Activated CD4-positive, alpha-beta memory T cell treated with anti-CD3 and anti-CD28 coated beads for 36 hours (primary cell): ENCODE measurements around the gene SELENOT. TPM values are rescaled to one million over a fixed set of nuclear protein-coding genes. Genes with fewer than 3 reads are reported as not detected.
"Not testable (repeated sequence)": the region's sequence is repeated elsewhere in the genome, so short reads cannot be mapped to it uniquely, and the experiment has no call there.

Experiments
- CTCF ChIA-PET: fragments of 350-600 bp; sonication (Branson Sonifier 250); formaldehyde crosslinking; loops from one replicate; lab custom pipeline; 2021; ENCODE audit warnings: antibody characterized with exemption, inconsistent platforms; lab: Charles Lee
- POLR2A ChIA-PET: fragments of 350-600 bp; sonication (Branson Sonifier 250); formaldehyde crosslinking; loops from one replicate; lab custom pipeline; 2021; ENCODE audit warnings: antibody characterized with exemption; lab: Charles Lee
- DNase-seq: peaks from one replicate; pipeline ENCODE4 v3.0.0-alpha.2; 2020
- H3K27ac Mint-ChIP-seq: one replicate; pipeline ENCODE4 v1.8.0; 2021; ENCODE audit warnings: mixed read lengths
- H3K27me3 Mint-ChIP-seq: one replicate; pipeline ENCODE4 v1.8.0; 2021; ENCODE audit warnings: mixed read lengths
- H3K36me3 Mint-ChIP-seq: one replicate; pipeline ENCODE4 v1.8.0; 2021; ENCODE audit warnings: mixed read lengths
- H3K4me1 Mint-ChIP-seq: one replicate; pipeline ENCODE4 v1.8.0; 2021; ENCODE audit warnings: low read depth, mixed read lengths
- H3K4me3 Mint-ChIP-seq: one replicate; pipeline ENCODE4 v1.8.0; 2021; ENCODE audit warnings: mild to moderate bottlenecking, mixed read lengths
- H3K9me3 Mint-ChIP-seq: one replicate; pipeline ENCODE4 v1.8.0; 2021; ENCODE audit warnings: mixed read lengths
- intact Hi-C: fragments of 100-400 bp; cut with micrococcal nuclease; formaldehyde crosslinking; loops from one replicate; pipeline ENCODE4 v1.15.1; 2023
- total RNA-seq, 2 experiments: library from RNA; stranded (reverse); gene quantifications; one replicate each; pipeline ENCODE4 v1.2.3, GENCODE V29; 2021

SELENOT gene
- total RNA-seq, 2 experiments from 2014 or later, result 105 to 111 TPM

DNA sequence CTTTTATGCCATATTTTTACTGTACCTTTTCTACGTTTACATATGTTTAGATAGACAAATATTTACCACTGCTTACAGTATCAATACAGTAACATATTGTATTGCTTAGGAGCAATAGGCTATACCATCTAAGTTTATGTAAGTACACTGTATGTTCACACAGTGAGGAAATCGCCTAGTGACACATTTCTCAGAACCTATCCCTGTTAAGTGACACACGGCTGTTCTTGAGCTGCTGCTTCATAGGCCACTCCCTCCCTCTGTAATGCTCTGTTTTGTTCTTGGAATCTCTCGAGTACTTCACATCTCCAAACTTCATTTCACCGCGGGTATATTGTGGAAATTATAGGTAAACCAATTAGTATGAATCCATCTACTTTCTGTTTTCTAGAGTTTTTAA, 13.4 kb upstream of the SELENOT start:
- POLR2A ChIA-PET, result interaction anchor here (1.4 kb wide), 1 partner anchor 13 kb away, joined by 4 read pairs; the partner anchor contains the start of gene SELENOT
- Mint-ChIP-seq H3K27ac (peak overlapping the region; percentile 0), H3K36me3 (peaks cover 11% of the 10 kb centered on the region), H3K27me3 (no peaks in the 10 kb centered on the region), H3K9me3 (no peaks in the 10 kb centered on the region), H3K4me1 (peaks cover 6% of the 10 kb centered on the region), H3K4me3 (no peak overlapping the region)
- no peak for DNase-seq
- intact Hi-C loops, result no loop called here
- CTCF ChIA-PET, result interaction anchor here (0.6 kb wide), 1 partner anchor 13 kb away, joined by 3 read pairs; the partner anchor contains the start of gene SELENOT

DNA sequence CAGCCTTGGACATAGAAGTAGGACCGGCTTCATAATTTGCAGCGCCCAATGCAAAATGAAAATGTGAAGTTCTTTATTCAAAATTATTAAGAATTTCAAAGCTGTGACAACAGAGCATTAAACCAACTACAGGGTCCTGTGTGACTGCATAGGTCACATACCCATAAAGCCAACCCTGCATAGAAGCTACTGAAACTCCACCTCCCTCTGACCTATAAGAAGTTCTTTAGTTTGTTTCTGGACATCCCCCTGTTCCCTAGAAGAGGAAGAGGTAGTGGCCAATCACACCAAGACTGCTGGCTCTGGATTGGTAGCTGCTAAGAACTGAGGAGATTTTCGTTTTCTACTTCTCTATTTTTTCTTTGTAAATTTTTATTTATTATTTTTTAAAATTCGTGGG, 9.0 kb upstream of the SELENOT start:
- Mint-ChIP-seq H3K27me3 (no peaks in the 10 kb centered on the region), H3K4me3 (no peak overlapping the region), H3K4me1 (peaks cover 8% of the 10 kb centered on the region), H3K36me3 (no peaks in the 10 kb centered on the region), H3K27ac (no peak overlapping the region), H3K9me3 (no peaks in the 10 kb centered on the region)
- DNase-seq, result no peak
- POLR2A ChIA-PET, result interaction anchor here (0.6 to 1.8 kb wide), 2 partner anchors 9 to 19 kb away, joined by 4 to 6 read pairs; partner anchors contain the start of gene SELENOT
- CTCF ChIA-PET, result no interaction called here
- intact Hi-C loops, result no loop called here

DNA sequence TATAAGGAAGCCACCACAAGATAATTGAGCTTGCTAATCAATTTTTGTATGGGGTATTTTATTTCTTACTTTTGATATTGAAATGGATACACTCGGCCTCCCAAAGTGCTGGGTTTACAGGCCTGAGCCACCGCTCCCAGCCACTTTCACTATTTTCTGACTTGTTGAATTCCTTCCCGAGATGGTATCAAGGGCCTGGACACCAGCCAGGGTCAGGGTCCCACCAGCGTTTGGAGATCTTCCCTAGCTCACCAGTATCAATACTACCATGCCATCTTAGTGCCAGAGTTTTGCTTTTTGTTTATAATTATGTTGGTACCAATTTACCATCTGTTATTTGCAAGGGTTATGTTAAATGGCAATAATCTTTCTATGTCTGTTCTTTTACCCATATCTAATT, 5.5 kb upstream of the SELENOT start:
- ChIA-PET POLR2A (no interaction called here), CTCF (interaction anchor here (0.9 kb wide), 1 partner anchor 190 kb away, joined by 3 read pairs; no protein-coding TSS in a partner anchor)
- no peak for DNase-seq
- H3K36me3 Mint-ChIP-seq, result peaks cover 3% of the 10 kb centered on the region
- no peaks in the 10 kb centered on the region for H3K27me3 Mint-ChIP-seq
- H3K4me3 Mint-ChIP-seq, result no peak overlapping the region
- intact Hi-C loops, result no loop called here
- H3K27ac Mint-ChIP-seq, result no peak overlapping the region
- H3K9me3 Mint-ChIP-seq, result no peaks in the 10 kb centered on the region
- H3K4me1 Mint-ChIP-seq, result peaks cover 25% of the 10 kb centered on the region

DNA sequence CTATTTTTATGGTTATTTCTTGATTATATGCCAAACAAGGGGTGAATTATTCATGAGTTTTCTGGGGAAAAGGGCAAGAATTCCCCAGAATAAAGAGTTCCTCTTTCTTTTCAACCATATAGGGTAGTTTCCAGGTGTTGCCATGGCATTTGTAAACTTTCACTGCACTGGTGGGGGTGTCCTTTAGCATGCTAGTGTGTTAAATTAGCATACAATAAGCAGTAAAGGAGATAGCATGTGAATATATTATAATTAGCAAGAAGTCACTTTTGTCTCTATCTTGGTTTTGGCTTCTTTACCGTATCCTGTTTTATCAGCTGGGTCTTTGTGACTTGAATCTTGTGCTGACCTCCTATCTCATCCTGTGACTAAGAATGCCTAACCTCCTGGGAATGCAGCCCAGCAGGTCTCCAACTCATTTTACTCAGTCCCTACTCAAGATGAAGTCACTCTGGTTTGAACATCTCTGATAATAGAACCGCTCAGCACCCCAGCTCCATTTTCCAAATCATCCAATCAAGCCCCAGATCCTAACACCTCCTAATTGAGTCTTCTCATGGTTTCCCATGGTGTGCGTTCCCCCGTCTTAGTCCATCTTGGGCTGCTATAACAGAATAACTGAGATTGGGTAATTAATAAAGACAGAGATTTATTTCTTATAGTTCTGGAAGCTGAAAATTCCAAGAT, 3.4 kb upstream of the SELENOT start:
- intact Hi-C loops, result loop anchor here (5.0 to 10.0 kb wide), 2 partner anchors 265 to 603 kb away; partner anchors contain the start of gene GPR171
- no peaks in the 10 kb centered on the region for H3K27me3 Mint-ChIP-seq
- POLR2A ChIA-PET, result no interaction called here
- no peaks in the 10 kb centered on the region for H3K9me3 Mint-ChIP-seq
- DNase-seq, result no peak
- H3K4me1 Mint-ChIP-seq, result peaks cover 23% of the 10 kb centered on the region
- CTCF ChIA-PET, result no interaction called here
- H3K27ac Mint-ChIP-seq, result no peak overlapping the region
- H3K36me3 Mint-ChIP-seq, result peaks cover 17% of the 10 kb centered on the region
- no peak overlapping the region for H3K4me3 Mint-ChIP-seq

DNA sequence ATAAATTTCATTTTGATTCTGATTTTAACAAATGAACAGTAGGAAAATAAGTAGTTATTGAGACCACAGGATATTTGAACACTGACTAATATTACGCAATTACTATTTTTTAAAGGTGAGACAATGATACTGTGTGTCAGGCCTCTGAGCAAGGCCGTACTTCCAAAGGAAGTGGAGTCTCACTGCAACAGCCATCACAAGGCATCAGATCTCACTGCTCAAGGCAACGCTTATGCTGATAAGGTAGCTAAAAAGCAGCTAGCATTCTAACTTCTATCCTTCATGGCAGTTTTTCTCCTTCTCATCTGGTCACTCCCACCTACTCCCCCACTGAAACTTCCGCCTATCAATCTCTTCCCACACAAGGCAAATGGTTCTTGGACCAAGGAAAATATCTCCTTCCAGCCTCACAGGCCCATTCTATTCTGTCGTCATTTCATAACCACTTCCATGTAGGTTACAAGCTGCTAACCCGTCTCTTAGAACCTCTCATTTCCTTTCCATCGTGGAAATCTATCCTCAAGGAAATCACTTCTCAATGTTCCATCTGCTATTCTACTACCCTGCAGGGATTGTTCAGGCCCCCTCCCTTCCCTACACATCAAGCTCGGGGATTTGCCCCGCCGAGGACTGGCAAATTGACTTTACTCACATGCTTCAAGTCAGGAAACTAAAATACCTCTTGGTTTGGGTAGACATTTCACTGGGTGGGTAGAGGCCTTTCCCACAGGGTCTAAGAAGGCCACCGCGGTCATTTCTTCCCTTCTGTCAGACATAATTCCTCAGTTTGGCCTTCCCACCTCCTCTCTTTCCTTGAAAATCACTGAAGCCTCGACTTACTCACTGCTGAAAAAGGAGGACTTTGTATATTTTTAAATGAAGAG, 2.2 kb upstream of the SELENOT start:
- peak overlapping the region; percentile 26 for H3K27ac Mint-ChIP-seq
- peak overlapping the region; percentile 96 for H3K4me3 Mint-ChIP-seq
- peaks cover 27% of the 10 kb centered on the region for H3K4me1 Mint-ChIP-seq
- intact Hi-C loops, result loop anchor here (5.0 to 10.0 kb wide), 2 partner anchors 264 to 601 kb away; partner anchors contain the start of gene GPR171
- POLR2A ChIA-PET, CTCF ChIA-PET, DNase-seq, H3K9me3 Mint-ChIP-seq, H3K27me3 Mint-ChIP-seq: not testable (repeated sequence)
- peaks cover 20% of the 10 kb centered on the region for H3K36me3 Mint-ChIP-seq

DNA sequence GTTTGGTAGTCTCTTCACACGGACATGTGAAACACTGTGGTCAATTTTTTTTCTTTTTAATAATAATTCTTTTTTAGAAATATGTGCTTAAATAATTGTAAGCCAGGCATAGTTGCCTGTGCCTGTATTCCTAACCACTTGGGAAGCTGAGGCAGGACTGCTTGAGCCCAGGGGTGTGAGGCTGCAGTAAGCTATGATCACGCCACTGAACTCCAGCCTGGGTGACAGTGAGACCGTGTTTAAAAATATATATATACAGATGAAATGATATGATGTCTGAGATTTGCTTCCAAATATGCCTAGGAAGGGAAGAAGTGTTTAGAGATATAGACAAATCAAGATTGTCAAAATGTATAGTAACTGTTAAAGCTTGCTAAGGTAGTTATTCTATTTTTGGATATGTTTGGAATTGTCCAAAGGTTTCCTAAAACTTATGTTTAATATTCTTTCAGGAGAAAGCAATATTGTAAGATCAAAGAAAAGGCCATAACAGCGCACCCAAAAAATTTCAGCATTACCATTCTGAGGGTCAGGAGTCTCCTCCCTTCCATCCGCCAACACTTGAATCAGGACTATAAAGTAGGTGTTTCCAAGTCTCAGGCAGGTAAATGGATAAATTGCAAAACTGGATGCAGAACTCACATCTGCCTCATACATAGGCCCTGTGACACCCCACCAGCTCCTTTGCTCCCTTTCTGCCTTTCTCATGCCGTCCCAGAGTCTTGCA, 532 bp upstream of the SELENOT start:
- peaks cover 44% of the 10 kb centered on the region for H3K4me1 Mint-ChIP-seq
- CTCF ChIA-PET, result interaction anchor here (0.6 to 1.6 kb wide), 9 partner anchors 12 to 190 kb away, joined by 3 to 8 read pairs (median 3); partner anchors contain the start of gene SIAH2
- POLR2A ChIA-PET, result interaction anchor here (0.6 to 2.0 kb wide), 24 partner anchors 8 to 194 kb away, joined by 3 to 20 read pairs (median 4); partner anchors contain the start of genes EIF2A, SERP1 and SIAH2
- peaks cover 31% of the 10 kb centered on the region for H3K36me3 Mint-ChIP-seq
- DNase-seq, result no peak
- intact Hi-C loops, result loop anchor here (1.0 to 10.0 kb wide), 7 partner anchors 20 to 600 kb away; partner anchors contain the start of genes EIF2A, ERICH6, GPR171 and SERP1
- H3K27me3 Mint-ChIP-seq, result no peaks in the 10 kb centered on the region
- no peaks in the 10 kb centered on the region for H3K9me3 Mint-ChIP-seq
- peak overlapping the region; percentile 97 for H3K27ac Mint-ChIP-seq
- H3K4me3 Mint-ChIP-seq, result peak overlapping the region; percentile 96

DNA sequence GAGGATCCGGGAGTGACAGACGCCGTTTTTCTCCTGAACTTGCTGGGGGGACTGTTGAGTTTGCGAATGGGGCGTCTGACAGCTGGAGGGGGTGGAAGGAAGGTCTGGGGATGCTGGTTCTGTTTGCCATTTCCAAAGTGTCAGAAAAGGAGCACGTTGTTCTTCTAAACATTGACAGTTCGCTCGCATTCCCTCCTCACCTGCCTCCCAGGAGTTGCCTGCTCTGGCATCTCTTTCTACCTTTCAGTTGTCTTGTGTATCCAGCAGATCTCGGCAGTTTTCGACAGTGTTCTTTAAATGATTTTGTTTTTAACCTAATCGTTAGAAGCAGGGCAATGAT, 829 bp downstream of the SELENOT start:
- H3K36me3 Mint-ChIP-seq, result peaks cover 34% of the 10 kb centered on the region
- ChIA-PET CTCF (interaction anchor here (0.9 kb wide), 1 partner anchor 184 kb away, joined by 3 read pairs; no protein-coding TSS in a partner anchor), POLR2A (interaction anchor here (2.0 kb wide), 2 partner anchors 155 to 160 kb away, joined by 7 to 18 read pairs; partner anchors contain the start of gene SIAH2)
- intact Hi-C loops, result loop anchor here (1.0 to 10.0 kb wide), 7 partner anchors 21 to 598 kb away; partner anchors contain the start of genes EIF2A, ERICH6, GPR171 and SERP1
- H3K27me3 Mint-ChIP-seq, result no peaks in the 10 kb centered on the region
- DNase-seq, result no peak
- peaks cover 56% of the 10 kb centered on the region for H3K4me1 Mint-ChIP-seq
- H3K4me3 Mint-ChIP-seq, result peak overlapping the region; percentile 96
- H3K9me3 Mint-ChIP-seq, result no peaks in the 10 kb centered on the region
- H3K27ac Mint-ChIP-seq, result peak overlapping the region; percentile 97

DNA sequence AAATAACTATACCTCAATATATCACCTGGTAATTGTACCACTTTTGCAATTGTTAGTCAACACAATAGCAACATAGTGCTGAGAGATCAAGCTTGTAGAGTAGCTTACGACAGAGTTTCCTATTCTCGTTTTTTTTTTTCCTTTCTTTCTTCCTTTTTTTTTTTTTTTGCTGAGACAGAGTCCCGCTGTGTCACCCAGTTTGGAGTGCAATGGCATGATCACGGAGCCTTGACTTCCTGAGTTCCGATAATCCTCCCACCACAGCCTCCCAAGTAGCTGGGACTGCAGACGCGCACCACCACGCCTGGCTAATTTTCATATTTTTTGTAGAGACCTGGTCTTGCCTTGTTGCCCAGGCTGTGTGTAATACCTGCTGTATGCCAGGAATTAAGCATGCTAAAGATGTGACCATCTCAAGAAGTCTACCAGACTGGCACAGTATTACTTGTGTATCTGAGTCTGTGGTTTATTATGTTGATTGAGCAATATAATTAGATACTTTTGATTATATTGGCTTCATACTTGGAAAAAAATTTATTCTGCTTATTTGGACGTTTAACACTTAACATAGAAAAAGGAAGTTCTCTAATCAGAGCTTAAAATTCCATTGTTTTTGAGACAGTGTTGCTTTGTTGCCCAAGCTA, 3.0 kb downstream of the SELENOT start:
- no peaks in the 10 kb centered on the region for H3K9me3 Mint-ChIP-seq
- POLR2A ChIA-PET, result interaction anchor here (1.0 to 1.5 kb wide), 5 partner anchors 8 to 194 kb away, joined by 3 to 7 read pairs (median 3); partner anchors contain the start of gene SIAH2
- peaks cover 66% of the 10 kb centered on the region for H3K4me1 Mint-ChIP-seq
- DNase-seq, result peak; percentile 25
- H3K27me3 Mint-ChIP-seq, result no peaks in the 10 kb centered on the region
- H3K27ac Mint-ChIP-seq, result peak overlapping the region; percentile 72
- peak overlapping the region; percentile 66 for H3K4me3 Mint-ChIP-seq
- intact Hi-C loops, result loop anchor here (10.0 kb wide), 1 partner anchor 259 kb away; no protein-coding TSS in a partner anchor
- CTCF ChIA-PET, result no interaction called here
- peaks cover 33% of the 10 kb centered on the region for H3K36me3 Mint-ChIP-seq

DNA sequence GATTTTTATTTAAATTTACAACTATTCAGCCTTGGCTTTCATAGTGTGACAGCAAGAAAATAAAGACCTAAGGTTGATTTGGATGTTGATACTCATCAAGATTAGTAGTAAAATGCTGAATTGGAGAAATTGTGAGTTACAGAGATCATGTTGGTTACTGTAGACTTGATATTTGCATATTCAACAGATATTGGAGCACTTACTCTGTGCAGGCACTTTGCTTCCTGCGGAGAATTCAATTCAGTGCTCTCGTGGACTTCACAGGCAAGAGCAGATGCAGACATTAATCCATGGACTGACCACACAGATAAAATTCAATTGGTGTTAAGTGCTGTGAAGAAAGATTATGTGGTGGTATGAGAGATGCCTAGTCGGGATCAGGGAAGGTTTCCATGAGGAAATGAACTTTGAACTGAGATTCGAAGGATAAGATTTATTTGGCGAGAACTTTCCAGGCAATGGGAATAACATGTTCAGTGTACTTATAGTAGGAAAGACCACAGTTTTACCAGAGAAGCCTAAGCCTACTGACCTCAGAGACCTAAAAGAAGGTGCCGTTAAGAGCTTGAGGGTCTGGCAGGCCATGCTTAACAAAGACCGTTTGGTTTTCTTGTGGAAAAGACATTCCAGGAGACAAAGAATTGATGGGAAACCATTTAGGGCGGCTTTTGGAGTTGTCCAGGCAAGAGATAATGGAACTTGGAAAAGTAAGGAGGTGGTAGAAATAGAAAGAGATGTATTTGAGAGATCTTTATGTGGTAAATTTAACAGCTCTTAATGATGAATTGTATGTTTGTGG, 4.3 kb downstream of the SELENOT start:
- CTCF ChIA-PET, result no interaction called here
- DNase-seq, result no peak

DNA sequence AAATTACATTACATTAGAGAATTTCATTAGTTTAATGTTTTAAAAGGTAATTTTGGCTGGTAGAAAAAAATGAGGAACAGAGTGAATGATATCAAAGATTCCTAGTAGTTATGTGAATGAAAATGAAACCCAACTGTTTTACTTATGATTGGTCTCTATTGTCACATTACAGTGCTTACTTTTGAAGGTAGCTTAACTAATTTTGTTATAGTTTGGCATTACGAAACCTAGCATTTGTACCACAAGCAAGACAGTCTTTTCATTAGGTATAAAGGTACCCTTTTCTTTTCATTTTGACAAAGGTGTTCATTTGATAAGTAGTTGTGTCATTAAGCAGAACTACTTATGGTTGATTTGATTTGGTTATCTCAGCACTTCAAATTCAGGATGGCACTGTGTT, 6.9 kb downstream of the SELENOT start:
- H3K36me3 Mint-ChIP-seq, result peaks cover 38% of the 10 kb centered on the region
- ChIA-PET POLR2A (interaction anchor here (1.0 kb wide), 1 partner anchor 153 kb away, joined by 4 read pairs; the partner anchor contains the start of gene SIAH2), CTCF (interaction anchor here (1.1 kb wide), 1 partner anchor 158 kb away, joined by 3 read pairs; no protein-coding TSS in a partner anchor)

More for the DNA sequence above, 4.3 kb downstream of the SELENOT start:
- Mint-ChIP-seq H3K9me3 (no peaks in the 10 kb centered on the region), H3K4me3 (no peak overlapping the region), H3K27ac (no peak overlapping the region), H3K36me3 (peaks cover 37% of the 10 kb centered on the region), H3K4me1 (peaks cover 62% of the 10 kb centered on the region), H3K27me3 (no peaks in the 10 kb centered on the region)
- intact Hi-C loops, result loop anchor here (10.0 kb wide), 1 partner anchor 257 kb away; no protein-coding TSS in a partner anchor
- POLR2A ChIA-PET, result no interaction called here

More for the DNA sequence above, 6.9 kb downstream of the SELENOT start:
- H3K4me1 Mint-ChIP-seq, result peaks cover 83% of the 10 kb centered on the region
- intact Hi-C loops, result loop anchor here (5.0 to 10.0 kb wide), 2 partner anchors 72 to 255 kb away; no protein-coding TSS in a partner anchor
- peak overlapping the region; percentile 50 for H3K27ac Mint-ChIP-seq
- DNase-seq, result no peak
- no peaks in the 10 kb centered on the region for H3K27me3 Mint-ChIP-seq
- H3K4me3 Mint-ChIP-seq, result no peak overlapping the region
- H3K9me3 Mint-ChIP-seq, result peaks cover 2% of the 10 kb centered on the region
